Measurements from ENCODE around the gene ACAD10. TPM values are rescaled to one million over a fixed set of nuclear protein-coding genes. Genes with fewer than 3 reads are reported as not detected.

The ACAD10 gene
- total and polyA plus RNA-seq, 2 of the 13 experiments (the other 11 are each of a cell fraction or from before 2014, with no cell fraction given): 15.2 to 16.3 TPM

DNA sequence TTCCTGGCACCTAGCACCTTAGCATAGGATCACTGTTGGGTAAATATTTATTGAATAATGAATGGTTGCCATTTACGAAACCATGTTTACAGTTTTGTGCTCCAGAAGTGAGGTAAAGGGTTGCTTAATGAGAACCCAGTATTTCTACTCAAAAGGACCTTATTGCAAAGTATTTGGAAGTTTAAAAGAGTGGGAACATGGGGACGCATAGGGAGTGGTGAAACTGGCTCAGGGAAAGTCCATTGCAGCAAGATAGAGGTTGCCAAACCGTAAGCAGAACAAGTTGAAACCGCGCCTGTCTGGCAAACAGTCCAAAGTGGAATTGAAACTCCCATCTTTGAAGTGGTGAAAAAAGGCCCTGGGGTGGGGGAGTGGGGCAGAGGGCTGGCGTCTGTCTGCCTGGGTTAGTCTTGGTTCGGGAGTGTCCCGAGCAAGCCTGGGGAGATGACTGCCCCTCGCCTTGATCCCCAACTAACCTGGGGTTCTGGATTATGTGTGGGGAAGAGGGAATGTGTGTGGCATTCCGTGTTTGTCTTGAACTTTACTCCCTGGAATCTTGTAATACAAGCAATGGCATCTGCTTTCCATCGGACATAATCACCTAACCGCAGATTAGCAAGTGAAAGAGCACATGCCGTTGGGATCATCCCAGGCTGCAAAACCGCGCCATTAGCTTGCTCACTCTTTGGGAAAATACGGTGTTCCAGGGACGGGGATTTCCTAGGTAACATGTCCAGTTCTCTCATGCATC lies 88.1 kb downstream of the ACAD10 start (continued):
- TF ChIP-seq SRSF9 (IDR thresholded peaks at IDR 0.05; ENCODE audit: borderline replicate concordance, insufficient read depth, low read depth, low read length, poor library complexity, severe bottlenecking): no peak
- TF ChIP-seq PAF1 (CRISPR knock-in tag; IDR thresholded peaks at IDR 0.05): no peak
- no peak for TF ChIP-seq XBP1 (CRISPR knock-in tag; IDR thresholded peaks at IDR 0.05)
- TF ChIP-seq KLF6 (CRISPR knock-in tag; IDR thresholded peaks at IDR 0.05): no peak
- TF ChIP-seq ZBTB8A (CRISPR knock-in tag; IDR thresholded peaks at IDR 0.05; ENCODE audit: borderline replicate concordance, low read depth): no peak
- no peak for TF ChIP-seq RFX3 (CRISPR knock-in tag; IDR thresholded peaks at IDR 0.05)
- no peak for TF ChIP-seq ETV5 (CRISPR knock-in tag; IDR thresholded peaks at IDR 0.05; ENCODE audit: borderline replicate concordance)
- 0 out of 2 replicates have a peak, but pooled peaks have one; percentile 44 for TF ChIP-seq KMT2A (CRISPR knock-in tag; IDR thresholded peaks at IDR 0.05)
- peak; percentile 69; the same call in 1 of the 2 replicates for TF ChIP-seq ZNF614 (CRISPR knock-in tag; IDR thresholded peaks at IDR 0.05; ENCODE audit: borderline replicate concordance)
- TF ChIP-seq ZNF510 (CRISPR knock-in tag; IDR thresholded peaks at IDR 0.05; ENCODE audit: low read depth): no peak
- TF ChIP-seq RAD21 (CRISPR knock-in tag; IDR thresholded peaks at IDR 0.05): no peak
- TF ChIP-seq USF2 (IDR thresholded peaks at IDR 0.05; ENCODE audit: low read depth, low read length): no peak
- TF ChIP-seq USF2 (CRISPR knock-in tag; IDR thresholded peaks at IDR 0.05; ENCODE audit: borderline replicate concordance): no peak
- peak; percentile 43; the same call in 1 of the 2 replicates for TF ChIP-seq YEATS4 (CRISPR knock-in tag; IDR thresholded peaks at IDR 0.05; ENCODE audit: borderline replicate concordance)
- no peak for TF ChIP-seq ZNF367 (CRISPR knock-in tag; IDR thresholded peaks at IDR 0.05; ENCODE audit: borderline replicate concordance)
- no peak for TF ChIP-seq KDM3A (CRISPR knock-in tag; IDR thresholded peaks at IDR 0.05; ENCODE audit: low read depth)
- TF ChIP-seq, protein P1, sequence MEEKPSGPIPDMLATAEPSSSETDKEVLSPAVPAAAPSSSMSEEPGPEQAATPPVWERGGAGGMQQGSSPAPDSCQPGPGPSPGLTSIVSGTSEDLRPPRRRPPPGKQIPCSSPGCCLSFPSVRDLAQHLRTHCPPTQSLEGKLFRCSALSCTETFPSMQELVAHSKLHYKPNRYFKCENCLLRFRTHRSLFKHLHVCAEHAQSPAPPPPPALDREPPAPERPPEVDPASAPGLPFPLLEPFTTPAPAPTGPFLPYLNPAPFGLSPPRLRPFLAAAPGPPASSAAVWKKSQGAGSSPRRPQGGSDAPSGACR (CRISPR knock-in tag; IDR thresholded peaks at IDR 0.05): no peak
- no peak for TF ChIP-seq FIP1L1 (IDR thresholded peaks at IDR 0.05; ENCODE audit: borderline replicate concordance, insufficient read depth, low read depth, low read length)
- no peak for TF ChIP-seq NFAT5 (CRISPR knock-in tag; IDR thresholded peaks at IDR 0.05)
- TF ChIP-seq SATB2 (CRISPR knock-in tag; IDR thresholded peaks at IDR 0.05): no peak
- TF ChIP-seq HNRNPLL (IDR thresholded peaks at IDR 0.05; ENCODE audit: low read depth, low read length, poor library complexity, severe bottlenecking): no peak
- TF ChIP-seq DR1 (CRISPR knock-in tag; IDR thresholded peaks at IDR 0.05): no peak; the same call in 1 of the 2 replicates

Measured in HepG2 (cell line).